GM12878 (cell line): ENCODE data around the gene CALN1. TPM values are rescaled to one million over a fixed set of nuclear protein-coding genes. Genes with fewer than 3 reads are reported as not detected.

ENCODE experiments used
- ATAC-seq: fragments of 200-7000 bp; cut with Tn5 transposase; 3 replicates; pipeline ENCODE4 v1.9.1; 2020; ENCODE audit warnings: mild to moderate bottlenecking, moderate library complexity
- BruUV-seq: library from RNA; stranded (reverse); fragments of 400-500 nt; replicated peaks from 2 replicates; lab custom pipeline; 2021; lab: Mats Ljungman, UMichigan
- CTCF ChIA-PET: fragments of 300-600 bp; sonication (Branson Sonifier 250); formaldehyde crosslinking; extraction: SDS; loops from one replicate; lab custom pipeline; 2021; ENCODE audit warnings: inconsistent platforms; lab: Yijun Ruan, JAX
- POLR2A ChIA-PET: fragments of 350-600 bp; formaldehyde crosslinking; extraction: SDS; loops from one replicate; lab custom pipeline; 2021; ENCODE audit warnings: inconsistent platforms; lab: Charles Lee
- RAD21 ChIA-PET: fragments of 300-600 bp; sonication (Branson Sonifier 250); formaldehyde crosslinking; loops from one replicate; lab custom pipeline; 2023; ENCODE audit warnings: antibody characterized with exemption; ENCODE audit not compliant: unreplicated experiment; lab: Charles Lee
- SMC1A ChIA-PET: fragments of 300-600 bp; sonication (Branson Sonifier 250); formaldehyde crosslinking; loops from one replicate; lab custom pipeline; 2023; ENCODE audit not compliant: unreplicated experiment, uncharacterized antibody; lab: Charles Lee
- DNase-seq: peaks from one replicate; pipeline ENCODE4 v3.0.0-alpha.2; 2011; ENCODE audit warnings: low read depth, low spot score
- FAIRE-seq: peaks from 3 replicates; lab custom pipeline; 2011; peaks lifted over from hg19 to GRCh38; lab: Jason Lieb, UNC
- H2AFZ ChIP-seq: 2 replicates; pipeline ENCODE4 v1.6.0; 2011; ENCODE audit warnings: low read depth, low read length, control low read depth; ENCODE audit not compliant: control insufficient read depth
- H3K27ac ChIP-seq: 2 replicates; pipeline ENCODE4 v1.5.1; 2011; ENCODE audit warnings: control low read depth; ENCODE audit not compliant: control insufficient read depth, insufficient read depth
- H3K27me3 ChIP-seq, 2 experiments: replicated peaks in 1 of 2; 2 replicates each; pipeline versions ENCODE4 v1.6.0 to v1.6.1; 2011; ENCODE audit warnings: low read length in 1 of 2; ENCODE audit not compliant: control insufficient read depth in 2 of 2, insufficient read depth in 2 of 2
- H3K36me3 ChIP-seq, 2 experiments: 2 replicates each; pipeline ENCODE4 v1.5.1; 2011; ENCODE audit warnings: low read length in 1 of 2; ENCODE audit not compliant: control insufficient read depth in 2 of 2, insufficient read depth in 2 of 2
- H3K4me1 ChIP-seq: 2 replicates; pipeline ENCODE4 v1.6.1; 2011; ENCODE audit warnings: mild to moderate bottlenecking, low read length, moderate library complexity, mixed read lengths; ENCODE audit not compliant: control insufficient read depth, insufficient read depth
- H3K4me2 ChIP-seq: 2 replicates; pipeline ENCODE4 v1.6.0; 2011; ENCODE audit warnings: control low read depth; ENCODE audit not compliant: control insufficient read depth, insufficient read depth
- H3K4me3 ChIP-seq: fragments of 200-600 bp; sonication (generic); 2 replicates; pipeline ENCODE4 v1.5.1; 2016
- H3K79me2 ChIP-seq: 2 replicates; pipeline ENCODE4 v1.6.0; 2011; ENCODE audit warnings: low read length; ENCODE audit not compliant: control insufficient read depth, insufficient read depth
- H3K9ac ChIP-seq: 2 replicates; pipeline ENCODE4 v1.8.0; 2011; ENCODE audit warnings: low read length, control low read depth, mixed read lengths; ENCODE audit not compliant: control insufficient read depth, insufficient read depth
- H3K9me3 ChIP-seq: replicated peaks from 3 replicates; pipeline ENCODE4 v1.5.1; 2011; ENCODE audit warnings: mild to moderate bottlenecking, low read length; ENCODE audit not compliant: control insufficient read depth, insufficient read depth
- H4K20me1 ChIP-seq: 2 replicates; pipeline ENCODE4 v1.6.0; 2011; ENCODE audit not compliant: control insufficient read depth, insufficient read depth
- CBX5 ChIP-seq: sonication (generic); IDR thresholded peaks from 2 replicates; pipeline ENCODE4 v1.6.1; 2016; ENCODE audit warnings: low read depth, moderate library complexity, mild to moderate bottlenecking, inconsistent platforms
- CREB1 ChIP-seq: IDR thresholded peaks from 2 replicates; pipeline ENCODE4 v1.6.1; 2012; ENCODE audit warnings: low read depth, mild to moderate bottlenecking, inconsistent platforms
- ETV6 ChIP-seq, 2 experiments: fragments of 450-650 bp in 1 of 2; IDR thresholded peaks in 1 of 2; conservative IDR thresholded peaks in 1 of 2; 2 replicates each; pipeline ENCODE4 v1.6.1; 2014; ENCODE audit warnings: antibody characterized with exemption in 1 of 2, borderline replicate concordance in 1 of 2, low read depth in 1 of 2, mild to moderate bottlenecking in 1 of 2, moderate library complexity in 1 of 2
- FOS ChIP-seq: IDR thresholded peaks from 3 replicates; pipeline ENCODE4 v1.6.1; 2011; ENCODE audit warnings: borderline replicate concordance; ENCODE audit not compliant: insufficient read length; ENCODE audit errors: extremely low read depth
- HDAC2 ChIP-seq: fragments of 200-600 bp; sonication (generic); IDR thresholded peaks from 2 replicates; pipeline ENCODE4 v1.6.1; 2017
- NFYB ChIP-seq: IDR thresholded peaks from 2 replicates; pipeline ENCODE4 v1.6.1; 2011; ENCODE audit warnings: low read depth, mild to moderate bottlenecking, low read length, improper control_type of control experiment, moderate library complexity; ENCODE audit not compliant: insufficient read depth
- RBBP5 ChIP-seq: fragments of 200-600 bp; sonication (generic); conservative IDR thresholded peaks from 2 replicates; pipeline ENCODE4 v1.6.1; 2016
- RFX5 ChIP-seq: IDR thresholded peaks from 2 replicates; pipeline ENCODE4 v1.6.1; 2011; ENCODE audit warnings: low read depth, low read length, improper control_type of control experiment
- SIN3A ChIP-seq: IDR thresholded peaks from 2 replicates; pipeline ENCODE4 v1.6.1; 2012; ENCODE audit warnings: low read depth, low read length, improper control_type of control experiment
- SRF ChIP-seq, 2 experiments: IDR thresholded peaks; 2 replicates each; pipeline ENCODE4 v1.6.1; 2011; ENCODE audit warnings: low read depth in 2 of 2, low read length in 2 of 2, mild to moderate bottlenecking in 1 of 2, moderate library complexity in 1 of 2
- STAT3 ChIP-seq: IDR thresholded peaks from 2 replicates; pipeline ENCODE4 v1.6.1; 2011; ENCODE audit warnings: low read depth, low read length, improper control_type of control experiment
- SUPT20H ChIP-seq: IDR thresholded peaks from 2 replicates; pipeline ENCODE4 v1.6.1; 2011; ENCODE audit warnings: low read depth, mild to moderate bottlenecking, low read length, moderate library complexity, borderline replicate concordance; ENCODE audit not compliant: control insufficient read depth
- SUZ12 ChIP-seq: fragments of 200-600 bp; sonication (generic); IDR thresholded peaks from one replicate; pipeline ENCODE4 v1.6.1; 2018; ENCODE audit warnings: antibody characterized with exemption, mild to moderate bottlenecking; ENCODE audit not compliant: unreplicated experiment
- YY1 ChIP-seq: IDR thresholded peaks from 2 replicates; pipeline ENCODE4 v1.6.1; 2011; ENCODE audit warnings: low read depth, mild to moderate bottlenecking, low read length
- ZBED1 ChIP-seq: IDR thresholded peaks from 2 replicates; pipeline ENCODE4 v1.6.1; 2016; ENCODE audit warnings: borderline replicate concordance
- ZNF687 ChIP-seq: fragments of 450-650 bp; IDR thresholded peaks from 2 replicates; pipeline ENCODE4 v1.6.1; 2017; ENCODE audit warnings: mild to moderate bottlenecking, moderate library complexity
- ZZZ3 ChIP-seq: IDR thresholded peaks from 2 replicates; pipeline ENCODE4 v1.6.1; 2011; ENCODE audit warnings: low read depth; ENCODE audit not compliant: control insufficient read depth, insufficient read length
- in situ Hi-C: fragments of 300-500 bp; cut with MboI; formaldehyde crosslinking; loops from 9 replicates; pipeline ENCODE4 v1.14.3; 2018; ENCODE audit warnings: mixed read lengths
- intact Hi-C: fragments of 100-400 bp; cut with micrococcal nuclease; formaldehyde crosslinking; loops from one replicate; pipeline ENCODE4 v1.14.2; 2022; ENCODE audit not compliant: unreplicated experiment
- polyA plus RNA-seq, 11 experiments: library from polyadenylated mRNA; depleted of rRNA in 4 of 11; unstranded in 6 of 11; stranded (reverse) in 5 of 11; fragments of >200 nt; fragmentation: Nextera tagmentation in 4 of 11; fragmentation: Illumina TruSeq in 1 of 11; extraction: Ambion mirVana in 4 of 11; extraction: Trizol in 1 of 11; gene quantifications; 1 replicate in 1 of 11; 2 replicates in 10 of 11; pipeline versions ENCODE4 v1.2.1 to v1.2.3, GENCODE V29; 2011 to 2016; ENCODE audit warnings: inconsistent platforms in 2 of 11, missing spikeins in 2 of 11, low read depth in 1 of 11
- total RNA-seq, 4 experiments: library from RNA; depleted of rRNA in 3 of 4; stranded (reverse); fragments of >200 nt in 3 of 4; fragmentation: Illumina TruSeq in 1 of 4; extraction: Trizol in 1 of 4; gene quantifications; 2 replicates each; pipeline versions ENCODE4 v1.2.1 to v1.2.3, GENCODE V29; 2013 to 2021
- TF ChIP-seq, protein P1 (sequence below): IDR thresholded peaks from 2 replicates; pipeline ENCODE4 v1.6.1; 2012; ENCODE audit warnings: low read length, inconsistent platforms

Gene CALN1
- total and polyA plus RNA-seq, 10 of the 15 experiments (the other 5 are each of a cell fraction or from before 2014, with no cell fraction given), result 0.48 to 15.3 (median 1.6) TPM

GRCh38 chr7:72069263-72069662 lies 342.9 kb downstream of the CALN1 start:
- RAD21 ChIA-PET, result no interaction called here

More at GRCh38 chr7:72069263-72069662, 342.9 kb downstream of the CALN1 start:
- TF ChIP-seq ZNF687 (no peak), YY1 (no peak), SUZ12 (no peak), CBX5 (no peak), STAT3 (no peak), CREB1 (no peak), RBBP5 (no peak), SRF (IDR thresholded peaks at IDR 0.05; ENCODE audit: low read depth in 2 of 2, low read length in 2 of 2) (no peak), ETV6 (conservative IDR thresholded peaks at IDR 0.05 in 1 of 2, IDR thresholded peaks at IDR 0.05 in 1 of 2; ENCODE audit: borderline replicate concordance in 1 of 2, low read depth in 1 of 2) (no peak), SUPT20H (no peak), ZZZ3 (no peak), NFYB (no peak), ZBED1 (no peak), HDAC2 (no peak), SIN3A (no peak), RFX5 (no peak), FOS (no peak)
- TF ChIP-seq, protein P1, sequence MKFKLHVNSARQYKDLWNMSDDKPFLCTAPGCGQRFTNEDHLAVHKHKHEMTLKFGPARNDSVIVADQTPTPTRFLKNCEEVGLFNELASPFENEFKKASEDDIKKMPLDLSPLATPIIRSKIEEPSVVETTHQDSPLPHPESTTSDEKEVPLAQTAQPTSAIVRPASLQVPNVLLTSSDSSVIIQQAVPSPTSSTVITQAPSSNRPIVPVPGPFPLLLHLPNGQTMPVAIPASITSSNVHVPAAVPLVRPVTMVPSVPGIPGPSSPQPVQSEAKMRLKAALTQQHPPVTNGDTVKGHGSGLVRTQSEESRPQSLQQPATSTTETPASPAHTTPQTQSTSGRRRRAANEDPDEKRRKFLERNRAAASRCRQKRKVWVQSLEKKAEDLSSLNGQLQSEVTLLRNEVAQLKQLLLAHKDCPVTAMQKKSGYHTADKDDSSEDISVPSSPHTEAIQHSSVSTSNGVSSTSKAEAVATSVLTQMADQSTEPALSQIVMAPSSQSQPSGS, result no peak
- Histone ChIP-seq H3K9ac (no peak overlapping the region), H3K9me3 (no peaks in the 10 kb centered on the region), H3K36me3 (no peaks in the 10 kb centered on the region), H3K27ac (no peak overlapping the region), H3K4me2 (no peak overlapping the region), H4K20me1 (no peaks in the 10 kb centered on the region), H3K4me1 (no peaks in the 10 kb centered on the region), H3K27me3 (no peaks in the 10 kb centered on the region), H3K79me2 (no peaks in the 10 kb centered on the region), H2AFZ (no peak overlapping the region), H3K4me3 (no peak overlapping the region)
- in situ Hi-C loops, result no loop called here
- intact Hi-C loops, result no loop called here
- ATAC-seq, result no peak
- BruUV-seq, result no TSS peak
- ChIA-PET SMC1A (no interaction called here), POLR2A (no interaction called here), CTCF (no interaction called here)
- FAIRE-seq, result no peak
- no peak for DNase-seq
